ENCODE measurements around the gene KICS2. TPM values are rescaled to one million over a fixed set of nuclear protein-coding genes. Genes with fewer than 3 reads are reported as not detected.

The KICS2 gene
- total and polyA plus RNA-seq, 7 experiments from 2014 or later, result 11.3 to 26.9 (median 18.2) TPM

DNA sequence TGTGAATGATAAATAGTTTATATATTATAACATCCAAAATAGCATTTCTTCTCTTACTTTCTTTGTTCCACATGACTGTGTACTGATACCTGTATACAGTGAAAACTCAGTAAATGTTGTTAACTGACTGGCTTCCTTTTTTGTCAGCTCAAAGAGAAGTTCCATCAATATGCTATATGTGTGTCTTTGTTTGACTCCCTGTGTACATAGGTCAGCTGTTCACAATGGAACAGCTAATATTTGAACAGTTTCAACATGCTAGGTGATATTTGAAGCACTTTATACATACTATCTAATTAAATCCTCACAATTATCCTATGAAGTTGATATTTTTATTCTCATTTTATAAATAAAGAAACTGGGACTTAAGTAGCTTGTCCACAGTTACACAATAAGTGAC lies 15.3 kb upstream of the KICS2 start:
- no peak overlapping the region for H3K27ac ChIP-seq (ENCODE audit: low read depth, low read length)
- H3K4me3 Mint-ChIP-seq, result no peak overlapping the region
- no peak overlapping the region for H3K4me3 ChIP-seq (ENCODE audit: low read length)
- H3K36me3 ChIP-seq (ENCODE audit: control insufficient read depth in 2 of 3, insufficient read depth in 3 of 3, low read length in 3 of 3), result no peaks in the 10 kb centered on the region
- H3K27me3 Mint-ChIP-seq, result peaks cover 8 to 39% (median 10%) of the 10 kb centered on the region in 5 donors
- H3K27ac Mint-ChIP-seq, result no peak overlapping the region
- no peaks in the 10 kb centered on the region for H3K4me1 Mint-ChIP-seq
- ChIA-PET CTCF (interaction anchor here (0.6 kb wide), 1 partner anchor 14 kb away, joined by 3 read pairs; no protein-coding TSS in a partner anchor), POLR2A (no interaction called here)
- no peaks in the 10 kb centered on the region for H3K27me3 ChIP-seq (ENCODE audit: control insufficient read depth in 2 of 2, insufficient read depth in 2 of 2, low read length in 2 of 2)
- intact Hi-C loops (cut with micrococcal nuclease), result no loop called here
- ATAC-seq (no peak), DNase-seq (no peak)
- H3K36me3 Mint-ChIP-seq, result no peaks in the 10 kb centered on the region
- H3K9me3 Mint-ChIP-seq, result no peaks in the 10 kb centered on the region
- H3K4me1 ChIP-seq (ENCODE audit: control insufficient read depth in 2 of 2, insufficient read depth in 2 of 2, low read length in 2 of 2), result no peaks in the 10 kb centered on the region
- H3K9me3 ChIP-seq (ENCODE audit: control insufficient read depth in 2 of 3, low read length in 3 of 3), result no peaks in the 10 kb centered on the region

DNA sequence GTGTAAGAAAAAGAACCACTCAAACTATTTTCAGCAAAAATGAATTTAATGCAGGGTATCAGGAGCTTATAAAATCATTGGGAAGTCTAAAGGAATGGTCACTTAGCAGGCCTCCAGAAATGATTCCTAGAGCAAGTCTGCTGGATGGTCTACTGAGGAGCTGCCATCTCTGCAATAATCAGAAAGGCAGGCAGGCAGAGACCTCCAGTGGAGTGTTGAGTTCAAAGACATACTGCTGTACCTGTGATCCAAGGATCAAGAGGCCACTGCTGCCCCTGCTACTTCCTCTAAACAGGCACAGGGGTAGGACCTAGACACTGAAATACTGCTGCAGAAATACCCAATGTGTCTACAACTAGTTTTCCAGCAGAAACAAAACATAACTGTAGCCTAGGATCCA lies 14.5 kb upstream of the KICS2 start:
- Mint-ChIP-seq H3K9me3 (no peaks in the 10 kb centered on the region), H3K36me3 (no peaks in the 10 kb centered on the region), H3K4me1 (no peaks in the 10 kb centered on the region), H3K27me3 (peaks cover 9 to 41% (median 12%) of the 10 kb centered on the region in 5 donors), H3K4me3 (no peak overlapping the region), H3K27ac (no peak overlapping the region)
- H3K4me1 ChIP-seq (ENCODE audit: control insufficient read depth in 2 of 2, insufficient read depth in 2 of 2, low read length in 2 of 2), result no peaks in the 10 kb centered on the region
- ATAC-seq, result no peak
- ChIA-PET POLR2A (no interaction called here), CTCF (no interaction called here)
- no peak overlapping the region for H3K4me3 ChIP-seq (ENCODE audit: low read length)
- no peaks in the 10 kb centered on the region for H3K9me3 ChIP-seq (ENCODE audit: control insufficient read depth in 2 of 3, low read length in 3 of 3)
- no peak for DNase-seq
- intact Hi-C loops (cut with micrococcal nuclease), result no loop called here
- no peak overlapping the region for H3K27ac ChIP-seq (ENCODE audit: low read depth, low read length)
- no peaks in the 10 kb centered on the region for H3K27me3 ChIP-seq (ENCODE audit: control insufficient read depth in 2 of 2, insufficient read depth in 2 of 2, low read length in 2 of 2)
- H3K36me3 ChIP-seq (ENCODE audit: control insufficient read depth in 2 of 3, insufficient read depth in 3 of 3, low read length in 3 of 3), result no peaks in the 10 kb centered on the region

- H3K4me3 ChIP-seq (ENCODE audit: low read length), result no peak overlapping the region
- Mint-ChIP-seq H3K27ac (no peak overlapping the region), H3K27me3 (peaks cover 17 to 51% (median 26%) of the 10 kb centered on the region in 5 donors), H3K4me3 (no peak overlapping the region), H3K9me3 (no peaks in the 10 kb centered on the region), H3K4me1 (peaks cover 0 to 2% (median 0%) of the 10 kb centered on the region in 7 donors), H3K36me3 (no peaks in the 10 kb centered on the region)
- DNase-seq, result no peak
- H3K27me3 ChIP-seq (ENCODE audit: control insufficient read depth in 2 of 2, insufficient read depth in 2 of 2, low read length in 2 of 2), result no peaks in the 10 kb centered on the region
- H3K4me1 ChIP-seq (ENCODE audit: control insufficient read depth in 2 of 2, insufficient read depth in 2 of 2, low read length in 2 of 2), result no peaks in the 10 kb centered on the region
- no peaks in the 10 kb centered on the region for H3K36me3 ChIP-seq (ENCODE audit: control insufficient read depth in 2 of 3, insufficient read depth in 3 of 3, low read length in 3 of 3)
- POLR2A ChIA-PET, result no interaction called here
- intact Hi-C loops (cut with micrococcal nuclease), result no loop called here
- H3K27ac ChIP-seq (ENCODE audit: low read depth, low read length), result no peak overlapping the region
- ATAC-seq, result no peak
- no peaks in the 10 kb centered on the region for H3K9me3 ChIP-seq (ENCODE audit: control insufficient read depth in 2 of 3, low read length in 3 of 3)
- CTCF ChIA-PET, result no interaction called here
These were observed 10.1 kb upstream of the KICS2 start for GRCh38 chr12:64232196-64232595.

DNA sequence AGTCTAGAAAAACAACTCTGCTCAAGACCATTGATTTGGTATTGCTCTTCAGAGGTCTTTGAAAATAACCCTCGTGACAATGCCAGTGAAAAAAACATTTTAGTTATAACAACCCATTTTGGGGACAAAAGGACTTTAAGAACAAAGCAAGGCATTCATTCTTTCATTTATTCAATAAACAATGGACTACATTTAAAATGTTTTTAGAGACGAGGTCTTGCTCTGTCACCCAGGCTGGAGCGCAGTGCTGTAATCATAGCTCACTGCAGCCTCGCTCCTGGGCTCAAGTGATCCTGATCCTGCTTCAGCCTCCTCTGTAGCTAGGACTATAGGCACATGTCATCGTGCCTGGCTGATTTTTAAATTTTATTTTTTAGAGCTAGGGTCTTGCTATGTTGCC lies 7.7 kb upstream of the KICS2 start:
- Mint-ChIP-seq H3K4me3 (no peak overlapping the region), H3K4me1 (peaks cover 0 to 2% (median 0%) of the 10 kb centered on the region in 7 donors), H3K9me3 (no peaks in the 10 kb centered on the region), H3K27me3 (peaks cover 18 to 48% (median 26%) of the 10 kb centered on the region in 5 donors), H3K36me3 (no peaks in the 10 kb centered on the region), H3K27ac (no peak overlapping the region)
- intact Hi-C loops (cut with micrococcal nuclease), result loop anchor here (10.0 kb wide), 2 partner anchors 935 to 1905 kb away; partner anchors contain the start of genes LEMD3 (in 1 of the 2) and LLPH (in 1 of the 2)
- no peaks in the 10 kb centered on the region for H3K27me3 ChIP-seq (ENCODE audit: control insufficient read depth in 2 of 2, insufficient read depth in 2 of 2, low read length in 2 of 2)
- ChIA-PET CTCF (interaction anchor here (0.7 kb wide), 1 partner anchor 66 kb away, joined by 3 read pairs; no protein-coding TSS in a partner anchor), POLR2A (interaction anchor here (0.6 kb wide), 1 partner anchor 9 kb away, joined by 3 read pairs; no protein-coding TSS in a partner anchor)
- no peaks in the 10 kb centered on the region for H3K36me3 ChIP-seq (ENCODE audit: control insufficient read depth in 2 of 3, insufficient read depth in 3 of 3, low read length in 3 of 3)
- no peak overlapping the region for H3K27ac ChIP-seq (ENCODE audit: low read depth, low read length)
- H3K4me1 ChIP-seq (ENCODE audit: control insufficient read depth in 2 of 2, insufficient read depth in 2 of 2, low read length in 2 of 2), result no peaks in the 10 kb centered on the region
- no peak for ATAC-seq
- H3K9me3 ChIP-seq (ENCODE audit: control insufficient read depth in 2 of 3, low read length in 3 of 3), result no peaks in the 10 kb centered on the region
- DNase-seq, result no peak
- no peak overlapping the region for H3K4me3 ChIP-seq (ENCODE audit: low read length)

- intact Hi-C loops (cut with micrococcal nuclease), result loop anchor here (10.0 kb wide), 2 partner anchors 936 to 1906 kb away; partner anchors contain the start of genes LEMD3 (in 1 of the 2) and LLPH (in 1 of the 2)
- H3K27me3 Mint-ChIP-seq, result peaks cover 14 to 47% (median 21%) of the 10 kb centered on the region in 5 donors
These were observed 7.1 kb upstream of the KICS2 start for GRCh38 chr12:64229240-64229639.

GRCh38 chr12:64225626-64226025 lies 3.5 kb upstream of the KICS2 start:
- Mint-ChIP-seq H3K36me3 (peaks cover 0 to 2% (median 0%) of the 10 kb centered on the region in 5 donors), H3K4me1 (peaks cover 11 to 22% (median 18%) of the 10 kb centered on the region in 7 donors), H3K27me3 (peaks cover 13 to 37% (median 21%) of the 10 kb centered on the region in 5 donors), H3K9me3 (peaks cover 0 to 2% (median 0%) of the 10 kb centered on the region in 11 donors), H3K27ac (no peak overlapping the region), H3K4me3 (no peak overlapping the region)
- no peak overlapping the region for H3K27ac ChIP-seq (ENCODE audit: low read depth, low read length)
- ChIA-PET CTCF (no interaction called here), POLR2A (no interaction called here)
- no peak for ATAC-seq
- intact Hi-C loops (cut with micrococcal nuclease), result loop anchor here (10.0 kb wide), 2 partner anchors 939 to 1909 kb away; partner anchors contain the start of genes LEMD3 (in 1 of the 2) and LLPH (in 1 of the 2)
- no peaks in the 10 kb centered on the region for H3K9me3 ChIP-seq (ENCODE audit: control insufficient read depth in 2 of 3, low read length in 3 of 3)
- H3K4me1 ChIP-seq (ENCODE audit: control insufficient read depth in 2 of 2, insufficient read depth in 2 of 2, low read length in 2 of 2), result peaks cover 8% of the 10 kb centered on the region in 2 donors
- H3K4me3 ChIP-seq (ENCODE audit: low read length), result no peak overlapping the region
- no peaks in the 10 kb centered on the region for H3K27me3 ChIP-seq (ENCODE audit: control insufficient read depth in 2 of 2, insufficient read depth in 2 of 2, low read length in 2 of 2)
- DNase-seq, result no peak
- no peaks in the 10 kb centered on the region for H3K36me3 ChIP-seq (ENCODE audit: control insufficient read depth in 2 of 3, insufficient read depth in 3 of 3, low read length in 3 of 3)

More at GRCh38 chr12:64229240-64229639, 7.1 kb upstream of the KICS2 start:
- no peak overlapping the region for H3K27ac ChIP-seq (ENCODE audit: low read depth, low read length)
- H3K27ac Mint-ChIP-seq, result no peak overlapping the region
- H3K4me3 ChIP-seq (ENCODE audit: low read length), result no peak overlapping the region
- CTCF ChIA-PET, result no interaction called here
- ATAC-seq (no peak), DNase-seq (no peak)
- POLR2A ChIA-PET, result no interaction called here
- H3K36me3 Mint-ChIP-seq, result no peaks in the 10 kb centered on the region
- no peak overlapping the region for H3K4me3 Mint-ChIP-seq
- no peaks in the 10 kb centered on the region for H3K4me1 ChIP-seq (ENCODE audit: control insufficient read depth in 2 of 2, insufficient read depth in 2 of 2, low read length in 2 of 2)
- no peaks in the 10 kb centered on the region for H3K27me3 ChIP-seq (ENCODE audit: control insufficient read depth in 2 of 2, insufficient read depth in 2 of 2, low read length in 2 of 2)
- peaks cover 0 to 2% (median 0%) of the 10 kb centered on the region in 7 donors for H3K4me1 Mint-ChIP-seq
- no peaks in the 10 kb centered on the region for H3K9me3 ChIP-seq (ENCODE audit: control insufficient read depth in 2 of 3, low read length in 3 of 3)
- H3K36me3 ChIP-seq (ENCODE audit: control insufficient read depth in 2 of 3, insufficient read depth in 3 of 3, low read length in 3 of 3), result no peaks in the 10 kb centered on the region
- H3K9me3 Mint-ChIP-seq, result no peaks in the 10 kb centered on the region

- ChIA-PET POLR2A (interaction anchor here (0.7 to 1.2 kb wide), 4 partner anchors 181 to 1909 kb away, joined by 3 to 6 read pairs (median 4); partner anchors contain the start of genes LEMD3, LLPH and XPOT), CTCF (no interaction called here)
- H3K36me3 ChIP-seq (ENCODE audit: control insufficient read depth in 2 of 3, insufficient read depth in 3 of 3, low read length in 3 of 3), result no peaks in the 10 kb centered on the region
- intact Hi-C loops (cut with micrococcal nuclease), result loop anchor here (1.0 to 10.0 kb wide), 16 partner anchors 166 to 1961 kb away; partner anchors contain the start of genes LEMD3 (in 2 of the 2), SRGAP1 (in 2 of the 2), TBK1 (in 2 of the 2) and XPOT (in 2 of the 2)
- H3K4me1 ChIP-seq (ENCODE audit: control insufficient read depth in 2 of 2, insufficient read depth in 2 of 2, low read length in 2 of 2), result peaks cover 8 to 19% of the 10 kb centered on the region in 2 donors
- Mint-ChIP-seq H3K4me1 (peaks cover 17 to 51% (median 42%) of the 10 kb centered on the region in 7 donors), H3K4me3 (peak overlapping the region; percentile 86 to 100 (median 98)), H3K9me3 (peaks cover 0 to 2% (median 0%) of the 10 kb centered on the region in 11 donors), H3K27ac (peak overlapping the region; percentile 94 to 100 (median 98)), H3K27me3 (peaks cover 0 to 19% (median 6%) of the 10 kb centered on the region in 5 donors), H3K36me3 (peaks cover 0 to 2% (median 0%) of the 10 kb centered on the region in 5 donors)
- H3K9me3 ChIP-seq (ENCODE audit: control insufficient read depth in 2 of 3, low read length in 3 of 3), result no peaks in the 10 kb centered on the region
- H3K27me3 ChIP-seq (ENCODE audit: control insufficient read depth in 2 of 2, insufficient read depth in 2 of 2, low read length in 2 of 2), result no peaks in the 10 kb centered on the region
- peak in 3 of 9 donors; percentile 50 to 61 (median 53) for DNase-seq
- peak; percentile 32 for ATAC-seq
- peak overlapping the region; percentile 92 for H3K27ac ChIP-seq (ENCODE audit: low read depth, low read length)
- H3K4me3 ChIP-seq (ENCODE audit: low read length), result peak overlapping the region; percentile 87
These were observed 466 bp downstream of the KICS2 start for GRCh38 chr12:64221651-64222008.
